HG02840 (cell line): Measurements from ENCODE around the gene DENND4A.

ENCODE experiments used
- ATAC-seq: cut with Tn5 transposase; IDR thresholded peaks from one replicate; pipeline ENCODE4 v1.9.1; 2021; ENCODE audit warnings: mild to moderate bottlenecking, moderate library complexity, moderate number of reproducible peaks; ENCODE audit not compliant: unreplicated experiment, low FRiP score

Gene DENND4A

DNA sequence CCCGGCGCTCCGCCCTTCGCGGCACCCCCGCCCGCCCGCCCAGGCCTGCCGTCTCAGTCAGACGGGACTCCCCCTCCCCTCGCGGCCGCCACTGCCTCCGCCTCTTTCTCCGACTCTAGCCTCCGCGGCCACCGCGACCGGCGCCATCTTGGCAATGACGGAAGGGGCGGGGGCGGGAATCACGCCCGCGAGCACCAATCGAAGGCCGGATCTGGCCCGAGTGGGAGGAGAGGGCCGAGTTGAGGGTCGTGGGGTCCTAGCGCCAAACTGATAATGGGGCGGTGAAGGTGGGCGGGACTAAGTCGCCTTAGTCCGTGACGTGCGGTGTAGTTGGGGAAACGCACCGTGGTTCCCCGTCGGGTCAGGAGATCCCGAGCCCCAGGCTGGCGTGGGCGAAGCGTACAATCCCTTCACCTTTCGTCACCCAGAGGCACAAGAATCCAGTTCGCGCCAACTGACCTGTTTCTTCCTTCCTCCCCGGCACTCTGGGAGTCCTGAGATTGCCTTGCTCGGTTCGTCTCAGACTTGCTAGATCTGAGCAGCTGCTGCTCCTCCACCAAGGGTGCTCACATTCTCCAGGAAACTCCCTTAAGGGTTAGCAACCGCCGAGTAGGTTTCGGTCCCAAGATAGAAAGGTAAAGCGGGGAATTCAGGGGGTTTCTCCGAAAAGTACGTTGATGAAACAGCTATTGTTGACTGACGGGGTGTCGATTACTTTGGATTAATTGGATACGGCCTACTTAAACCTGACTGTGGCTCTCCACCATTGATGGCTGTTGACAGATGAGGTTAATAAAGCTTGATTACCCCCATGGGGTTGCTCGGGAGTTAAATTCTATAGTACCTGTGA, at the start of gene DENND4A:
DENND4A (minus strand) TSS at position 156 of the 850 bp plus-strand sequence. CDS start 35,843 bp downstream, outside the sequence.
- ATAC-seq: peak; percentile 90

GRCh38 chr15:65841121-65841930, 49.2 kb upstream of the DENND4A start:
- ATAC-seq: no peak

DNA sequence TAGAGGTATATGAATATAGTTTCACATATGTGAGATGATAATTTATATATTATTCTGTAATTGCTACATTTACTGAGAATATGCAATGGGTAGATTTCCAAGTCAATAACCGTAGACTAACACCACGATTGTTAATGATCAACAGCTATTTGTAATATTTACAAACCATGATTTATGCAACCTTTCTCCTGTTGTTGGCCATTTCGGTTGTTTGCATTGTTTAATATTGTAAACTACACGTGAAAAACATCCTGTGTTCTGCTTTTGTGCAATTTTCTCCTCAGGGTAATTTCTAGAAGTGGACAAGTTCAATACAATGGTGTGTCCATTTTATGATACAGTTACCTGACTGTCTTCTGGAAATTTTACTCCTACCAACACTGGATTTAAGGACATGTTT, 47.9 kb upstream of the DENND4A start:
- no peak for ATAC-seq

DNA sequence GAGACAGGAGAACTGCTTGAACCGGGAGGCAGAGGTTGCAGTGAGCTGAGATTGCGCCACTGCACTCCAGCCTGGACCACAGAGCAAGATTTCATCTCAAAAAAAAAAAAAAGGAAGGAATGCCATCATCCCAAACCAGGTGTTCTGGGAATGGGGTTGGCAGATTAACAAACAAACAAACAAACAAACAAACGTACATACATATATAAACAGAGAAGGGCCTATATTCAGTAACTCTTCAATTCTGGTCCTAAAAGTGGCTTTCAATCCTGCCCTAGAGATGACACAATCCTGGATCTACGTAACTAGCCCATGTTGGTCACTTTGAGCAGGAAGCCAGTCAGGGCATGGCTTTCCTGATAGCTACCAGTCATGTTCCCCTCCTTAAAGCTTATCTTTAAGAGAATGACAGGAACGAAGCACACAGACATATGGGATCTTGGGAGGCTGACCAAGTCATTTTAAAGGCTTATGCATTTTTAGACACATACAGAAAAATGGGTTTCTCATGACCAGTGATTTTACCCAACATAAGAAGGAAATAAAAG, 47.3 kb upstream of the DENND4A start:
- no peak for ATAC-seq

DNA sequence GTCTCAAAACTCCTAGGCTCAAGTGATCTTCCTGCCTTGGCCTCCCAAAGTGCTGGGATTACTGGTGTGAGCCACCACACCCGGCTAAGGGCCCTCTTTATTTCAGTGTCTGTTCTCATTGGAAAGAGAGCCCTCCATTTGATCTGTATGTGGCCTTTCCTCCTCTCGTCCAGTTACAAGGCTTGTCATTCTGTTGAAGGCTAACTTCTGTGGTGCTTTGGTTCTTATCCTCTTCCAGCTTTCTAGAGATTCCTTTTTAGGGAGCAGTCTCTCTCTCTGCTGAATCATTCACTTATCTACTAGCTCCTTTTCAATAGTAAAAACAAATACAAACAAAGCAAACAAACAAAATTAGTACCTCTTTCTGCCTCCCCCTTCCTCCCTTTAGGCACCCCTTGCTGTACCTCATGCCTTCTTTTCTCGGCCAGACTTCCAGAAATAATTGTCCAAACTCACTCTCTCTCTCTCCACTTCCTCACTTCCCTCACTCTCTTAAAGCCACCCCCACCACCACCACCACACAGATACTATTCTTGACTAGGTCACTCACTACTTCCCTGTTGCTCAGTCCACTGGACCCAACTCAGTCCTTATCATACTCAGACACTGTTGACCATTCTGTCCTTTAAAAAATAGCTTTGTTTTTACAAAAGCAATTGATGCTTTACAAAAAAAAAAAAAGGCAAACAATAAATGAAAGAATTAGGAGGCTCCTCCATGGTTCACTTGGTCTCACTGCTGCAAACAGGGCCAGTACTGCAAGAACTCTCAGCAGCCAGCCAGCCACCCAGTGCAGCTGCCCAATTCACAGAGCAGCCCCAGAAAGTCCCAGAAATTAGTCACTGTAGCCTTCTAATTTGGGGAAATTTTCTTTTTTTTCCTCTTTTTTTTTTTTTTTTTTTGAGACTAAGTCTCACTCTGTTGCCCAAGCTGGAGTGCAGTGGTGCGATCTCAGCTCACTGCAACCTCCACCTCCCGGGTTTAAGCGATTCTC, 45.5 kb upstream of the DENND4A start:
- ATAC-seq: no peak

DNA sequence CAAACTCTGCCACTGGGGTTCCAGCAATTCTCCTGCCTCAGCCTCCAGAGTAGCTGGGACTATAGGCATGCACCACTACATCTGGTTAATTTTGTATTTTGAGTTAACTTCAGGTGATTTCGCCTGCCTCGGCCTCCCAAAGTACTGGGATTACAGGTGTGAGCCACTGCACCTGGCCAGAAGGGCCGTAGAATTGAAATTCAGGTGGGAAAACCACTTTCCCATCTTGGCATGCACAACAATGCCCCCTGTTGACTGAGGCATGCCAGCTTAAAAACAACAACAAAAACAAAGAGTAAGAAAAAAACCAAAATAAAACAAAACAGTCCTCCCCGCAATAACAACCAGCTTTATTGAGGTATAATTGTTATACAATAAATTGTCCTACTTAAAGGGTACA, 44.6 kb upstream of the DENND4A start:
- ATAC-seq: no peak

DNA sequence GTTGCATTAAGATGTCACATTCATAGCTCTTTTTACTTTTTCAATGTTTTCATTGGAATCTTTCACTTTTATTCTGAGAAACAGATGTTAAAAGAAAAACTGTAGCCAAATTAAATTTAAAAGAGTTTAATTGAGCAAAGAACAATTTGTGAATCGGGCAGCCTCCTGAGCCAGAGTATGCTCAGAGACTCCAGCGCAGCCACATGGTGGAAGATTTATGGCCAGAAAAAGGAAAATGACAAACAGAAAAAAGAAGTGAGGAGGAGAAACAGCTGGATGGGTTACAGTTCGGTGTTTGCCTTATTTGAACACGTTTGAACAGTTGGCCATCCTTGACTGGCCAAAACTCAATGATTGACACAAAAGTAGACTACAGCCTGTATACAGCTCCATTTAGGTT, 43.4 kb upstream of the DENND4A start:
- ATAC-seq: no peak

DNA sequence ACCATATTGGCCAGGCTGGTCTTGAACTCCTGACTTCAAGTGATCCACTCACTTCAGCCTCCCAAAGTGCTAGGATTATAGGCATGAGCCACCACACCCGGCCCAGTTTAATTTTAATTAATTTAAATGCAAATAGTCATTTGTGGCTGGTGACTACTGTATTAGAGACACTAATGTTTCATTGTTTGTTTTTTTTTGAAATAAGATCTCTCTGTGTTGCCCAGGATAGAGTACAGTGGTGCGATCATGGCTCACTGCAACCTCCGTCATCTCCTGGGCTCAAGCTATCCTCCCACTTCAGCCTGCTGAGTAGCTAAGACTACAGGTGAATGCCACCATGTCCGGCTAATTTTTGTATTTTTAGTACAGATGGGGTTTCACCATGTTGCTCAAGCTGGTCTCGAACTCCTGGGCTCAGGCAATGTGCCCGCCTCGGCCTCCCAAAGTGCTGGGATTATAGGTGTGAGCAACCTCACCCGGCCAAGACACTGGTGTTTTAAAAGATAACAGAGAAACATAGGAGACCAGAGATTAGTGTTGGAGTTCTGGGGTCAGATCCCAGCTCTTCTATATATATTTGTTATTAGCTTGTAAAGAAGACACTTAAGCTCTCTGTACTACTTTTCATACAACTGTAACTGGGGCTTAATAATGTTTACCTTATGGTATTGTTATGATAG, 42.6 kb upstream of the DENND4A start:
- no peak for ATAC-seq

DNA sequence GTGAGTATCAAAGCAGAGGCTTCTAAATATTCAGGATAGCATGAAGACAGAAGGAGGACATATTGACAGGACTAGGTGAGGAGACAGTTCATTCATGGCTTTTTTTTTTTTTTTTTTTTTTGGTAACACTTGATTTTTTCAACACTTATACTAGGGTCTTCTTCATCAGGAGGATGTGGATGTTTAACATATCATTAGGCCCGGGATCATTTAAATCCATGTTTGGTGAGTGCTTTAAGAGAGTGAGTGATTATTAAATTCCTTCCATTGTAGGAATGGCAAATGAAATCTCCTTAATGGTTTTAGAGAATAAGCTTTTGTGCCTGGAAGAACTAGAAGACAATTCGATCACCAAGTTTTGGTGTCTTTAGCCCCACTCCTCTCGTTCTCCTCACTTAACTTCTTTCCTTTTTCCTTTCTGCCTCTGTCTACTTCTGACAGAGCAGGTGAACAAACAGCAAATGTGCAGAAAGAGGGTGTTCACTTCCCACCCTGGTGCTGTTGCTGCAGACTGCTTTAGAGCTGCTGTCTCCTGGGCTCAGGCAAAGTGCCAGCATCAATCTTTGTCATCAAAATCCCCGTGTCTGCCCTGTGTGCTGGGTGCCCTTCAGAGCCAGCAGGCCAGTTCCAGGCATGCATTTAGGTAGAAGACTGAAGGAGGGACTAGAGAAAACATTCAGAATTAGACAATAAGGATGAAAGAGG, 41.6 kb upstream of the DENND4A start:
- ATAC-seq: no peak

DNA sequence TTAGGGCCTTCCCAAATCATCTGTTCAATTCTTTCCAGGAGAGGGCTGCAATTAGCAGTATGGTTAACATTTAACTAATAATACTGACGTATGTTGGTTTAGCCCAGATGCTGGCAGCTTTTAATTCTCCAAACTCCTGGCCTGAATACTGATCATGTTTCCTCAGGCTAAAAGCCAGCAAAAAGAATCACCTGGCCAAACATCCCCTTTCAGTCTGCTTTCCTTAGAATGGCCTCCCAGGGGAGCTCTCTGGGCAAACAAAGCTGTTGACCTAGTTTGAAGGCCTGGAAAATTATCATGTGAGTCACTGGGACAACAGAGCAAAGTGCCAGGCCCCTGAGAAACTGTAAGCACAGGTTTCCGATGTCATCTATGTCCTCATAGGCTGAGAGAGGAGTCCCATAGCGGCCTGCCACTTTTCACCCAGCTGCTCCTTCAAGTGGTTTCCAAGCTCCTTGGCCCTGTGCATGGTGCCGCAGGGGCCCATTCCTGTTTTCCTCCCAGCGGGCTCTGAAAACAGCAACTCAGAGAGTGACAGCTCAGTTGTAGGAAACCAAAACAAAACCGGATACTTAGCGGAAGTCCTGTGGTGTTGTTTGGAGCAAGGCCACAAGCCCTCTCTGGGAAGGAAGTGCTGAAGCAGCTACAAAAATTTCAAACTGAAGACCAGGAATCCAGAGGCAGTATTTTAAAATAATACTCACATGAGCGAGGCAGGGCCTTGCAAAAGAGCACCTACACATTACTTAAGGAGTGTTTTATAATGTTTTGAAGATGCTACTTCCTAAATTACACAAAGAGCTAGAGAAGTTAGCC, 40.7 kb upstream of the DENND4A start:
- ATAC-seq: no peak

DNA sequence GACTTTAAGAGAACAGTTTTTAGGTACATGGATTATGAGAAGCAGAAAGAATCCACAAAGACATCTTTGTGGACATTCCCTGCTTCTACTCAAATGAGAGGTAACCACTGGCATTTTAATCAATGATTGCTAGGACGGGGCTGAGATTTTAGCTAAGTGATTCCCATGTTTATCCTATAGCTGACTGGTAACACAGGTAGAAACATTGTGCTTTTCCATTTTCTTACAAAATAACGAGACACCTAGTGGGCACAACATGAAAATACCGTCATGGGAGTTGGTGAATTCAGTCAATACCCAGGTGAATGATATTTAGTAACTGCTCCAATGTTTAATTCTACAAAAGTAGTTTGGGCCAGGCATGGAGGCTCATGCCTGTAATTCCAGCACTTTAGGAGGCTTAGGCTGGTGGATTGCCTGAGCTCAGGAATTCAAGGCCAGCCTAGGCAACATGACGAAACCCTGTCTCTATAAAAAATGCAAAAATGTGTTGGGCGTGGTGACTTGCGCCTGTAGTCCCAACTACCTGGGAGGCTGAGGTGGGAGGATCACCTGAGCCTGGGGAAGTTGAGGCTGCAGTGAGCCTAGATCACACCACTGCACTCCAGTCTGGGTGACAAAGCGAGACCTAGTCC, 37.2 kb upstream of the DENND4A start:
- ATAC-seq: no peak

- no peak for ATAC-seq
Observed at GRCh38 chr15:65828585-65828984, 36.5 kb upstream of the DENND4A start.

GRCh38 chr15:65827065-65827464, 35.0 kb upstream of the DENND4A start:
- ATAC-seq: no peak

DNA sequence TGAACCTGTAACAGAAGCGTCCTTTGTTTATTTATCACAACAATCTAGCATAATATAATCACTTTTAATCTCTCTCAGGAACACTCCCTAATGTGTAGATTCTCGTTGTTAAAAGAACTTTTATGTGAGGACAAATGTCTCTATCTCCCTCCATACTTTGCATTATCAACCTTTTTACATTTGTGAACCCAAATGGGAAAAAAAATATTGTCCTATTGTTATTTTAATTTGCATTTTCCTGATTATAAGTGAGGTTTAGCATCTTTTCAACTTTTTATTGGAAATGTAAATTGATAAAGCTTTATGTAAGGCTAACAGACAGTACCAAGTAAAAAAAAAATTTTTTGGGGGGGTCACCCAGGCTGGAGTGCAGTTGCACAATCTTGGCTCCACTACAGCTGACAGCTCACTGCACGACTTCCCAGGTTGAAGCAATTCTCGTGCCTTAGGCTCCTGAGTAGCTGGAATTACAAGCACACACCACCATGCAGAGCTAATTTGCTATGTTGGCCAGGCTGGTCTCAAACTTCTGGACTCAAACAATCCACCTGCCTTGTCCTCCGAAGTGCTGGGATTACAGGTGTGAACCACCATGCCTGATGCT, 33.0 kb upstream of the DENND4A start:
- no peak for ATAC-seq

GRCh38 chr15:65824031-65824743, 32.1 kb upstream of the DENND4A start:
- ATAC-seq: no peak

- ATAC-seq: no peak
Observed at GRCh38 chr15:65822316-65822715, 30.2 kb upstream of the DENND4A start.

DNA sequence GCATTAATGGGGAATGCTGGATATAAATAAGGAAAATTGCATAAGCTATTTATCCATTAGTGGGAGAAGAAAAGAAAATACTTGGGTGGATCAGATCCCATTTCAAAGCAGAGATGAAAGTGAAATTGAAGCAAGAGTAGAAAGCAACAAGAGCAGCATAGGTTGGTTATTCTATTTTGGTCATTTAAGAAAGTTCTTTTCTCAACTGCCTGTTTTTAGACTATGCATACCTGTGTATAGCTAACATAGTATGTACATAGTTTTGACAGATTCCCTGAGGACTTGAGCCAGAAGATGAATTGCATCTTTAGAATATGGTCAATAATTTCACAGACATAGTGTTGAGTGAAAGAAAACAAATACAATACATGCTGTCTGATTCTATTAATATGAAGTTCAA, 29.0 kb upstream of the DENND4A start:
- no peak for ATAC-seq
